ENCODE results near the gene ANKRD40.

- TF ChIP-seq CTCF (IDR thresholded peaks at IDR 0.05), result no peak
- no peak for TF ChIP-seq EP300 (IDR thresholded peaks at IDR 0.05; ENCODE audit: low read depth)
- TF ChIP-seq POLR2AphosphoS5 (IDR thresholded peaks at IDR 0.05), result no peak
Observed at GRCh38 chr17:50659179-50659578, 48.5 kb downstream of the ANKRD40 start.

All from transverse colon (tissue), 4 donors.